ENCODE results near the gene TOGARAM2. TPM values are rescaled to one million over a fixed set of nuclear protein-coding genes. Genes with fewer than 3 reads are reported as not detected.
A peak's percentile ranks its signal among the peaks of the same experiment; 100 is the strongest.

The TOGARAM2 gene
- total RNA-seq, 4 donors from 2014 or later = 6.4 to 64.4 (median 24.3) TPM

GRCh38 chr2:29011418-29012060, 30.4 kb downstream of the TOGARAM2 start:
- ATAC-seq = peak; percentile 59 to 65
- Histone ChIP-seq H3K27me3 (no peaks in the 10 kb centered on the region), H3K27ac (peak overlapping the region; percentile 93 to 99 (median 96)), H3K36me3 (no peaks in the 10 kb centered on the region), H3K4me1 (peaks cover 59 to 63% of the 10 kb centered on the region in 2 donors), H3K4me3 (peak overlapping the region; percentile 29 to 50 (median 38)), H3K9me3 (no peaks in the 10 kb centered on the region)
- intact Hi-C loops (cut with DNase I; ENCODE audit: low total_unique reads) = loop anchor here (1.0 to 5.0 kb wide), 8 partner anchors 51 to 429 kb away; partner anchors contain the start of gene TRMT61B
- in situ Hi-C loops (cut with MboI; ENCODE audit: low sequenced_read_pairs in 4 of 4) = loop anchor here in 3 of 4 donors (5.0 to 10.0 kb wide), 3 partner anchors 54 to 103 kb away; partner anchors contain the start of gene CLIP4 (in 1 of the 3)
- peak; percentile 90 to 99 for DNase-seq
- peak in 1 of 5 experiments; percentile 9 for TF ChIP-seq CTCF (IDR thresholded peaks at IDR 0.05 in 4 of 5, conservative IDR thresholded peaks at IDR 0.05 in 1 of 5)
- peak; percentile 39 to 59 for TF ChIP-seq POLR2A (IDR thresholded peaks at IDR 0.05)

- Histone ChIP-seq H3K9me3 (no peaks in the 10 kb centered on the region), H3K4me3 (peak overlapping the region; percentile 11 to 50 (median 38)), H3K4me1 (peaks cover 66 to 69% of the 10 kb centered on the region in 2 donors), H3K27me3 (no peaks in the 10 kb centered on the region), H3K36me3 (no peaks in the 10 kb centered on the region), H3K27ac (peak overlapping the region; percentile 93 to 99 (median 96))
- in situ Hi-C loops (cut with MboI; ENCODE audit: low sequenced_read_pairs in 4 of 4) = loop anchor here in 3 of 4 donors (5.0 to 10.0 kb wide), 3 partner anchors 55 to 103 kb away; partner anchors contain the start of gene CLIP4 (in 1 of the 3)
- DNase-seq = peak; percentile 94 to 99
- peak; percentile 35 to 49 for TF ChIP-seq POLR2A (IDR thresholded peaks at IDR 0.05)
- no peak for TF ChIP-seq CTCF (IDR thresholded peaks at IDR 0.05 in 4 of 5, conservative IDR thresholded peaks at IDR 0.05 in 1 of 5)
- intact Hi-C loops (cut with DNase I; ENCODE audit: low total_unique reads) = loop anchor here (2.0 to 5.0 kb wide), 5 partner anchors 101 to 430 kb away; partner anchors contain the start of gene TRMT61B
- ATAC-seq = peak; percentile 47 to 59
Measured at GRCh38 chr2:29012211-29012681, 31.1 kb downstream of the TOGARAM2 start.

GRCh38 chr2:29013057-29013780, 32.1 kb downstream of the TOGARAM2 start:
- Histone ChIP-seq H3K9me3 (no peaks in the 10 kb centered on the region), H3K36me3 (no peaks in the 10 kb centered on the region), H3K27me3 (no peaks in the 10 kb centered on the region), H3K4me3 (peak overlapping the region; percentile 11 to 50 (median 31)), H3K27ac (peak overlapping the region; percentile 93 to 99 (median 96)), H3K4me1 (peaks cover 66 to 69% of the 10 kb centered on the region in 2 donors)
- ATAC-seq (peak; percentile 6 to 17), DNase-seq (peak in 1 of 2 donors; percentile 65)
- in situ Hi-C loops (cut with MboI; ENCODE audit: low sequenced_read_pairs in 4 of 4) = loop anchor here in 3 of 4 donors (5.0 to 10.0 kb wide), 3 partner anchors 56 to 102 kb away; partner anchors contain the start of gene CLIP4 (in 1 of the 3)
- TF ChIP-seq CTCF (IDR thresholded peaks at IDR 0.05 in 4 of 5, conservative IDR thresholded peaks at IDR 0.05 in 1 of 5) (peak in 1 of 5 experiments; percentile 21), POLR2A (IDR thresholded peaks at IDR 0.05) (peak; percentile 21 to 47)
- intact Hi-C loops (cut with DNase I; ENCODE audit: low total_unique reads) = loop anchor here (2.0 to 5.0 kb wide), 5 partner anchors 100 to 431 kb away; partner anchors contain the start of gene TRMT61B

GRCh38 chr2:29014331-29014730, 33.2 kb downstream of the TOGARAM2 start:
- TF ChIP-seq CTCF (IDR thresholded peaks at IDR 0.05 in 4 of 5, conservative IDR thresholded peaks at IDR 0.05 in 1 of 5) (no peak), POLR2A (IDR thresholded peaks at IDR 0.05) (no peak)
- peaks cover 66 to 69% of the 10 kb centered on the region in 2 donors for H3K4me1 ChIP-seq
- in situ Hi-C loops (cut with MboI; ENCODE audit: low sequenced_read_pairs in 4 of 4) (loop anchor here in 3 of 4 donors (5.0 to 10.0 kb wide), 3 partner anchors 57 to 100 kb away; partner anchors contain the start of gene CLIP4 (in 1 of the 3)), intact Hi-C loops (cut with DNase I; ENCODE audit: low total_unique reads) (loop anchor here (5.0 kb wide), 4 partner anchors 117 to 432 kb away; partner anchors contain the start of gene TRMT61B)
- peak in 1 of 2 donors; percentile 67 for DNase-seq
- H3K36me3 ChIP-seq = peaks cover 0 to 1% of the 10 kb centered on the region in 2 donors
- H3K4me3 ChIP-seq = peak overlapping the region; percentile 10 to 57 (median 48)
- no peaks in the 10 kb centered on the region for H3K9me3 ChIP-seq
- peak overlapping the region; percentile 93 to 99 (median 96) for H3K27ac ChIP-seq
- H3K27me3 ChIP-seq = no peaks in the 10 kb centered on the region
- ATAC-seq = no peak
